ENCODE data around the gene TMC1.
"Not testable (repeated sequence)": the region's sequence is repeated elsewhere in the genome, so short reads cannot be mapped to it uniquely, and the experiment has no call there.

The TMC1 gene

GRCh38 chr9:72526901-72527800, 5.7 kb downstream of the TMC1 start:
- peak; percentile 80 for DNase-seq

- DNase-seq: no peak
Observed at GRCh38 chr9:72527801-72528195, 6.4 kb downstream of the TMC1 start.

- DNase-seq: no peak
Observed at GRCh38 chr9:72529531-72529930, 8.1 kb downstream of the TMC1 start.

GRCh38 chr9:72533322-72533721, 11.9 kb downstream of the TMC1 start:
- DNase-seq: no peak

- no peak for DNase-seq
Observed at GRCh38 chr9:72534931-72535330, 13.5 kb downstream of the TMC1 start.

- no peak for DNase-seq
Observed at GRCh38 chr9:72537011-72537545, 15.7 kb downstream of the TMC1 start.

GRCh38 chr9:72537671-72538070, 16.3 kb downstream of the TMC1 start:
- no peak for DNase-seq

- no peak for DNase-seq
Observed at GRCh38 chr9:72538921-72539702, 17.7 kb downstream of the TMC1 start.

GRCh38 chr9:72539824-72540347, 18.5 kb downstream of the TMC1 start:
- DNase-seq: no peak

GRCh38 chr9:72540348-72540873, 19.0 kb downstream of the TMC1 start:
- DNase-seq: no peak

- not testable (repeated sequence) for DNase-seq
Observed at GRCh38 chr9:72542537-72542833, 21.1 kb downstream of the TMC1 start.

GRCh38 chr9:72542917-72543316, 21.5 kb downstream of the TMC1 start:
- no peak for DNase-seq

- no peak for DNase-seq
Observed at GRCh38 chr9:72551306-72551705, 29.9 kb downstream of the TMC1 start.

- no peak for DNase-seq
Observed at GRCh38 chr9:72552356-72552755, 30.9 kb downstream of the TMC1 start.

GRCh38 chr9:72554221-72554641, 32.8 kb downstream of the TMC1 start:
- no peak for DNase-seq

GRCh38 chr9:72557549-72557948, 36.1 kb downstream of the TMC1 start:
- peak; percentile 72 for DNase-seq

- no peak for DNase-seq
Observed at GRCh38 chr9:72560086-72560485, 38.7 kb downstream of the TMC1 start.

- no peak for DNase-seq
Observed at GRCh38 chr9:72563806-72564205, 42.4 kb downstream of the TMC1 start.

- no peak for DNase-seq
Observed at GRCh38 chr9:72564479-72565281, 43.3 kb downstream of the TMC1 start.

- DNase-seq: no peak
Observed at GRCh38 chr9:72565535-72565934, 44.1 kb downstream of the TMC1 start.

- no peak for DNase-seq
Observed at GRCh38 chr9:72574156-72574810, 52.9 kb downstream of the TMC1 start.

GRCh38 chr9:72575666-72576065, 54.3 kb downstream of the TMC1 start:
- DNase-seq: no peak
